ENCODE measurements around the gene SLC41A3.
"Not testable (repeated sequence)": the region's sequence is repeated elsewhere in the genome, so short reads cannot be mapped to it uniquely, and the experiment has no call there.

Gene SLC41A3

DNA sequence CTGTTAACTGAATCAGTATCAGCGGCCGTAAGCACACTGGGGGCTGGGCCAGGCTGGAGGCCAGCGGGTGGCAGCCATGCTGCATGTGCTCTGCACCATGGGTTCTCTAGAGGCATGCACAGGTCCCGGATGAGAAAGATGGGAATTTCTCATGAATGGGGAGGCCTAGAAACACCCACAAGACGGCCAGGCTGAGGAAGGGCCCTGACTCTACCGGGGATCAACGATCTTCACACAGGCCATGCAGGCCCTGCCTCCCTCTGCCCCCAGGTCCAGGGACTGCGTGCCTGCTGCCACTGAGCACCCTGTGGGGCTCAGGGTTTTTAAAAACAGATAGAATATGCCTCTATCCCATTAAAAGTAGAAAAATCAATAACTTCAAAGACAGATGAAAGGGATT, 32.7 kb downstream of the SLC41A3 start:
- DNase-seq: no peak

GRCh38 chr3:126050626-126051025, 33.3 kb downstream of the SLC41A3 start:
- DNase-seq: no peak

- no peak for DNase-seq
Observed at GRCh38 chr3:126050050-126050392, 33.9 kb downstream of the SLC41A3 start.

- no peak for DNase-seq
Observed at GRCh38 chr3:126049289-126050049, 34.5 kb downstream of the SLC41A3 start.

GRCh38 chr3:126040386-126040785, 43.5 kb downstream of the SLC41A3 start:
- DNase-seq: no peak

DNA sequence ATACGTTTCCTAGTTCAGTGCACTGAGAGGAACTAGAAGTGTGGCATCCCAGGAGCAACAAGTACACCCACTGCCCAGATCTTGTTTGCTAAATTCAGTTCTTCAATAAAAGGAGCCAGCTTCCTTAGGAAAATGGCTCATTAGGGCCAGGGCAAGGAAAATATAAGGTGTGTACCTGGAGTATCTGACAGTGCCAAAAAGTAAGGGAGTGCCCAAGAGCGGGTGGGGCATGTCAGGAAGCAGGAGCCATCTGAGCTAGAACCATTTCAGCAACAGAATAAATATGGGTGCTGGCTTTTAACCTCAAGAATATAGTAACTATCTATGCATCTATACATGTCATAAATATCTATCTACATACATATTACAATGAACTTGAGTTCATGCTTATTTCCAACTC, 44.1 kb downstream of the SLC41A3 start:
- DNase-seq: no peak

DNA sequence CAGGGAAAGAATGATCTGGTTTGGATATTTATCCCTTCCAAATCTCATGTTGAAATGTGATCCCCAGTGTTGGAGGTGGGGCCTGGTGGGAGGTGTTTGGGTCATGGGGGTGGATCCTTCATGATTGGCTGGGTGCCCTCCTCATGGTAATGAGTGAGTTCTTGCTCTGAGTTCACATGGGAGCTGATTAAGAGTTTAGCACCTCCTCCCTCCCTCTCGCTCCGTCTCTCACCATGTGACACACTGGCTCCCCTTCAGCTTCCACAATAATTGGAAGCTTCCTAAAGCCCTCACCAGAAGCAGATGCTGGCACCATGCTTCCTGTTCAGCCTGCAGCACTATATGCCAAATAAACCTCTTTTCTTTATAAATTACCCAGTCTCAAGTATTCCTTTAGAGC, 45.1 kb downstream of the SLC41A3 start:
- not testable (repeated sequence) for DNase-seq

DNA sequence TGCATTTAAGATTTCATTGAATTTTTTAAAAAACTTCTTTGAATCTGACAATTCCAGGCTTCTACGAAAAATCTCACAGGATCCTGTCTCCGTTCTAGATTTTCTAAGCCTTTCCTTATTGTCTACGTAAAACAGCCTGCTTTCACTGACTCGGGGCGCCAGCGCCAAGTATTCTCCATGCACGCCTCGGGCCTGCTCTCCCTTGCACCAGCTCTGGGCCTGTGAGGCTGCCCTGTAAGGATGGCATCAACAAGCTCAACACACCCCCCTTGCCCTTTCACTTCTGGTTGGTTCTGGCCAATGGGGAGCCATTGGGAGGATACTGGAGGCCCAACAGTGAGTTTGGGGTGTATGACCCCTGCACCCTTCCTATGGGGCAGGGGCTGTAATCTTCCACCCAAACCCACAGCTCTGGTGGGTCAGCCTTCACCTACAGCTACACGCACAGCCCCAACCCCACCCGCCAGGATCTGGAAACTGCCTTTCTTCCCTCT, 47.8 kb downstream of the SLC41A3 start:
- no peak for DNase-seq

GRCh38 chr3:126035362-126036050, 48.4 kb downstream of the SLC41A3 start:
- no peak for DNase-seq

DNA sequence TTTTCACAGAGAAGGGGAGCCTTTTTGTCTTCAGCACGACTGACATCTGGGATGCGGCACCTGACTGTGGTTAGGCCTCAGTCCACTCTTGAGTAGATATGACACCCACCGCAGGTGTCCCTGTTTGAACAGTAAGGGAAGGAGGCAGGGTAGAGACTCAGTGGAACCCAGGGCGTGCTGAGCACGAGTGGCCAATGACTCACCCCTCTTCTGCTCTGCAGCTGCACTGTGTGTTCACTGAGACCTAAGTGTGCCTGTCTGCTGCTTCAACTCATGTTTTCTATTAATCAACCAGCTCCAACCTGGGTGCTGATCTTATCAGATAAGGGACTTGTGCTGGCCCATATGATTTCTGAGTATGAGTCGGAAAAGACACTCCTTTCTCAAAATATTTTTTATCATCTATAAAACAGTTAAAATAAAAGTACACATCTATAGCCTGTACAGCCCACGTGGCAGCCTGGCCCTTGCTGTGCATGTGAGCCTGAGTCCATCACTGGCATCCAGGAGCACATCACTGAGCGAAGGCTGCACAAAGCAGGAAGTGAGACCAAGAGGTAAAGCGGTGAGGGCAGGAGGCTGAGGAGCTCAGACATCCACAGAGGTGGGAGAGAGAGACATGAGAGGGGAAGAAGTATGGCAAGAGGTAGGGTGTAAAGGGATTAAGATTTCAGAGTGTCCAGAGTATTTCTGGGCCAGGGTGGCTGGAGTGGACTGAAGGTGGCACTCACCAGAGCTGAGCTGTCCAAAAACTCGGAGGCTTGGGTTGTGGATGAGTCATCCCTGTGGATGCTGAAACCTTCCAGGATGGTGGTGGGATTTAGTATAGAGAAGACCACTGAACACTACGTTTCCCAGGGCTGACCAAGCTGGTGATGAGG, 49.2 kb downstream of the SLC41A3 start:
- DNase-seq: no peak

GRCh38 chr3:126033765-126034164, 50.2 kb downstream of the SLC41A3 start:
- DNase-seq: no peak

GRCh38 chr3:126033051-126033745, 50.7 kb downstream of the SLC41A3 start:
- DNase-seq: no peak

GRCh38 chr3:126031981-126032471, 51.9 kb downstream of the SLC41A3 start:
- no peak for DNase-seq

DNA sequence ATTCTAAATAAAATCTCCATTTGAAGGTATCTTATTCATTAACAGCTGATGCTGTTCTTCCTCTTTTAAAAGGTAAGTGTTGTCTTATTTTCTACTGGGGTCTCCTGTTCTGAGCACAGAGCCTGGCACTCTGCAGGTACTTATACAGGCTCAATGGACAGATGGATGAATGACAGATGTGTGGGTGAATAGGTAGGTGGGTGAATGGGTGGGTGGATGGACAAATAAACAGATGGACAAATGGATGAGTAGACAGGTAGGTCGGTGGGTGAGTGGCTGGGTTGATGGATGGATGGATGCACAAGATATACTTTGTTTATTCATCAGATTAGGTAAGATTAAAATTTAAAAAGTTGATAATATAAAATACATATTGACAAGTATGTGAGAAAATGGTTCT, 53.5 kb downstream of the SLC41A3 start:
- DNase-seq: no peak

GRCh38 chr3:126029241-126029640, 54.7 kb downstream of the SLC41A3 start:
- DNase-seq: no peak

DNA sequence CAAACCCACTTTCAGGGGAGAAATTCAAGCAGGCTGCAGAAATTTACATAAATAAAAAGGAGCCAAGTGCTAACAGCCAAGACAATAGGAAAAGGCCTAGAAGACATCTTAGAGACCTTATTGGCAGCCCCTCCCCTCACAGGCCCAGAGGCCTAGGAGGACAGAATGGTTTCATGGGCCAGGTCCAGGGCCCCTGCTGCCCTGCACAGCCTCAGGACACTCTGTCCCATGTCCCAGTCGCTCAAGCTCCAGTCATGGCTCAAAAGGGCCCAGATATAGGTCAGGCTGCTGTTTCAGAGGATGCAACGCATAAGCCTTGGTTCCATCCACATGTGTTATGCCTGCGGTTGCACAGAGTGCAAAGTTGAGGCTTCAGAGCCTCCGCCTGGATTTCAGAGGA, 55.8 kb downstream of the SLC41A3 start:
- no peak for DNase-seq

GRCh38 chr3:126026761-126027160, 57.2 kb downstream of the SLC41A3 start:
- DNase-seq: no peak

DNA sequence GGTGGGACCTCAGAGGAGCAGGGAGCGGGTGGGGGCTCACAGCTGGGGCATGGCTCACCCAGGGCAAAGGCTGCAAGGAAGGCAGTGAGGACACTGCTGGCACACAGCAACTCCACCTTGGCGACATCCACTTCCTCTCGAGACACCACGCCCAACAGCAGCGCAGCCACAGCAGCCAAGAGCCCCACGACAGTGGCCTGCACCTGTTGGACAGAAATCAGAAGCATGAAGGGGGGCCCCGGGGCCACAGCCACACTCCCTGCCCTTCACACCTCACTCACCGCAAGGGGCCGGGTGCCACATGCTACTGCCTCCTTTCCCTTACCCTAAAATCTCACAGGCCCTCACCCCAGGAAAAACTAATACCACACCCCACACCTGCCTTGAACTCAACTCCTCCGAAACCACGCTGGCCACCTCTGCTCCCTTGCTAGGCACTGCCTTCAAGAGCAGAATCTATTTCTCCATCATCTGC, 57.6 kb downstream of the SLC41A3 start:
- DNase-seq: no peak

- DNase-seq: no peak
Observed at GRCh38 chr3:126025862-126026261, 58.1 kb downstream of the SLC41A3 start.

DNA sequence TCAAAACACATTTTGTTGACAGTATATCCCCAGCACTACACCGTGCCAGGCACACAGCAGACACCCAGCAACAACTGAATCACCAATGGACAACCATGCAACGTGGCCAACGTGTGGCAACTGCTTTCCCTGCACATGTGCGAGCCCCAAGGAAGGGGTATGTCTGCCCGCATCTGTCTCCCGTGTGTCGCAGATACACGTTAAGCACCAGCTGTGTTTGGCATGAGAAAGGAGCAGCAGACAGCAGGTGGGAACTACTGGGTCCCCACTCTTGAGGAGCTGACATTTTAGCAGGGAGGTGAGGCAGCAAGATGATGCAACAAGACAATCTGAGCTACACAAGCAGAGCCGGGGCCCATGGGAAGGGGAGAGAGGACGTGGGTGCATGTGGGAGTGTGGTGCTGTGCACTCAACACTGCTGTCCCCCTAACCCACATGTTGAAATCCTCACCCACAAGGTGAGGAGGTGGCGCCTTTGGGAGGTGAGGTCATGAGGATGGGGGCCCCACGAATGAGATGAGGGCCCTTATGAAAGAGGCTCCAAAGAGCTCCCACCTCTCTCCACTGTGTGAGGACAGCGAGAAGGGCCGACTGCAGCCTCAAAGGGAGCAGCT, 58.7 kb downstream of the SLC41A3 start:
- DNase-seq: no peak

GRCh38 chr3:126024049-126024854, 59.7 kb downstream of the SLC41A3 start:
- DNase-seq: no peak

Measured in cortex of kidney (tissue), 1 donor.